ENCODE measurements around the gene TRIM6.

DNA sequence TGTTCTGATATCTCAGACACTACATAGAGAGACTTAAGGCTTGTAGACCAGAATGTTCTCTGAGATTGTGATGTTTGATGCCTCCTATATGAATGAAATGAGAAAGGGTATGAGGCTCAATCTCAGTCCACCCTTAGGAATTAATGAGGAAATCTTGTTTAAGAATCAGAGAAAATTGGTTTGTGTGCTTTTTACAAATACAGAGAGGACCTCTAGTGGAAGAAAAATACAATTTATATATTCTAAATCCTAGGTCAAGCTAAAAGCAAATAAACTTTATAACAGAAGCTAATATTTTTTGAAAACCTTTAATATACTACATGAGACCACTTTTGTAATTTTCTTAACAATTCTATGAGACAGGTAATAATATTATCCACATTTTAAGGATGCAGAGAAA, 43.1 kb upstream of the TRIM6 start:
- TF ChIP-seq, protein P1, sequence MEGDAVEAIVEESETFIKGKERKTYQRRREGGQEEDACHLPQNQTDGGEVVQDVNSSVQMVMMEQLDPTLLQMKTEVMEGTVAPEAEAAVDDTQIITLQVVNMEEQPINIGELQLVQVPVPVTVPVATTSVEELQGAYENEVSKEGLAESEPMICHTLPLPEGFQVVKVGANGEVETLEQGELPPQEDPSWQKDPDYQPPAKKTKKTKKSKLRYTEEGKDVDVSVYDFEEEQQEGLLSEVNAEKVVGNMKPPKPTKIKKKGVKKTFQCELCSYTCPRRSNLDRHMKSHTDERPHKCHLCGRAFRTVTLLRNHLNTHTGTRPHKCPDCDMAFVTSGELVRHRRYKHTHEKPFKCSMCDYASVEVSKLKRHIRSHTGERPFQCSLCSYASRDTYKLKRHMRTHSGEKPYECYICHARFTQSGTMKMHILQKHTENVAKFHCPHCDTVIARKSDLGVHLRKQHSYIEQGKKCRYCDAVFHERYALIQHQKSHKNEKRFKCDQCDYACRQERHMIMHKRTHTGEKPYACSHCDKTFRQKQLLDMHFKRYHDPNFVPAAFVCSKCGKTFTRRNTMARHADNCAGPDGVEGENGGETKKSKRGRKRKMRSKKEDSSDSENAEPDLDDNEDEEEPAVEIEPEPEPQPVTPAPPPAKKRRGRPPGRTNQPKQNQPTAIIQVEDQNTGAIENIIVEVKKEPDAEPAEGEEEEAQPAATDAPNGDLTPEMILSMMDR (conservative IDR thresholded peaks at IDR 0.05), result peak; percentile 46
- no peak for TF ChIP-seq ZFX (IDR thresholded peaks at IDR 0.05)

Data from C4-2B (cell line).